Measurements from ENCODE around the gene C19orf44.
"Not testable (repeated sequence)": the region's sequence is repeated elsewhere in the genome, so short reads cannot be mapped to it uniquely, and the experiment has no call there.

C19orf44 gene

GRCh38 chr19:16537111-16537510, 40.9 kb downstream of the C19orf44 start:
- DNase-seq (ENCODE audit: low read depth in 2 of 2) = no peak

- DNase-seq (ENCODE audit: low read depth in 2 of 2) = no peak
Measured at GRCh38 chr19:16540948-16541347, 44.8 kb downstream of the C19orf44 start.

GRCh38 chr19:16541526-16542044, 45.4 kb downstream of the C19orf44 start:
- DNase-seq (ENCODE audit: low read depth in 2 of 2) = no peak

- DNase-seq (ENCODE audit: low read depth in 2 of 2) = peak; percentile 89 to 92
Measured at GRCh38 chr19:16542045-16542909, 46.1 kb downstream of the C19orf44 start, which contains the start of gene CHERP. CHERP (minus strand) TSS chr19:16542437; CDS start chr19:16542378, 59 bp downstream.

GRCh38 chr19:16542910-16543472, 46.8 kb downstream of the C19orf44 start:
- no peak for DNase-seq (ENCODE audit: low read depth in 2 of 2)

- DNase-seq (ENCODE audit: low read depth in 2 of 2) = not testable (repeated sequence)
Measured at GRCh38 chr19:16543734-16544133, 47.5 kb downstream of the C19orf44 start.

- no peak for DNase-seq (ENCODE audit: low read depth in 2 of 2)
Measured at GRCh38 chr19:16544473-16545231, 48.5 kb downstream of the C19orf44 start.

GRCh38 chr19:16548956-16549355, 52.8 kb downstream of the C19orf44 start:
- DNase-seq (ENCODE audit: low read depth in 2 of 2) = no peak

- not testable (repeated sequence) for DNase-seq (ENCODE audit: low read depth in 2 of 2)
Measured at GRCh38 chr19:16551902-16552301, 55.7 kb downstream of the C19orf44 start.

- no peak for DNase-seq (ENCODE audit: low read depth in 2 of 2)
Measured at GRCh38 chr19:16554776-16555175, 58.6 kb downstream of the C19orf44 start.

GRCh38 chr19:16559780-16560276, 63.6 kb downstream of the C19orf44 start:
- DNase-seq (ENCODE audit: low read depth in 2 of 2) = no peak

GRCh38 chr19:16561382-16561781, 65.2 kb downstream of the C19orf44 start:
- no peak for DNase-seq (ENCODE audit: low read depth in 2 of 2)

GRCh38 chr19:16562608-16563025, 66.4 kb downstream of the C19orf44 start:
- no peak for DNase-seq (ENCODE audit: low read depth in 2 of 2)

GRCh38 chr19:16564842-16565241, 68.6 kb downstream of the C19orf44 start:
- no peak for DNase-seq (ENCODE audit: low read depth in 2 of 2)

GRCh38 chr19:16566161-16566560, 70.0 kb downstream of the C19orf44 start:
- DNase-seq (ENCODE audit: low read depth in 2 of 2) = peak; percentile 51 to 61

- DNase-seq (ENCODE audit: low read depth in 2 of 2) = no peak
Measured at GRCh38 chr19:16566702-16567101, 70.5 kb downstream of the C19orf44 start.

GRCh38 chr19:16569609-16570320, 73.6 kb downstream of the C19orf44 start:
- DNase-seq (ENCODE audit: low read depth in 2 of 2) = no peak
